Activated T-cell treated with anti-CD3 and anti-CD28 coated beads, Interleukin-2, amount 50 U/mL, for 1 hour (primary cell): ENCODE results near the gene RBM20.
"Not testable (repeated sequence)": the region's sequence is repeated elsewhere in the genome, so short reads cannot be mapped to it uniquely, and the experiment has no call there.

ENCODE experiments used
- DNase-seq: peaks from one replicate; pipeline ENCODE4 v3.0.0-alpha.2; 2020

RBM20 gene

GRCh38 chr10:110625951-110626855 is 17.9 kb upstream of the RBM20 start:
- DNase-seq = no peak

- no peak for DNase-seq
Measured at GRCh38 chr10:110628161-110628560, 16.0 kb upstream of the RBM20 start.

- DNase-seq = no peak
Measured at GRCh38 chr10:110629680-110630191, 14.4 kb upstream of the RBM20 start.

- no peak for DNase-seq
Measured at GRCh38 chr10:110631934-110632333, 12.2 kb upstream of the RBM20 start.

- no peak for DNase-seq
Measured at GRCh38 chr10:110632591-110633215, 11.4 kb upstream of the RBM20 start.

GRCh38 chr10:110634527-110635209 is 9.5 kb upstream of the RBM20 start:
- no peak for DNase-seq

- DNase-seq = no peak
Measured at GRCh38 chr10:110636572-110636931, 7.6 kb upstream of the RBM20 start.

- no peak for DNase-seq
Measured at GRCh38 chr10:110636932-110637557, 7.1 kb upstream of the RBM20 start.

GRCh38 chr10:110637558-110638053 is 6.5 kb upstream of the RBM20 start:
- DNase-seq = no peak

GRCh38 chr10:110638319-110638718 is 5.8 kb upstream of the RBM20 start:
- DNase-seq = no peak

- not testable (repeated sequence) for DNase-seq
Measured at GRCh38 chr10:110639046-110639445, 5.1 kb upstream of the RBM20 start.

GRCh38 chr10:110639858-110640257 is 4.3 kb upstream of the RBM20 start:
- DNase-seq = not testable (repeated sequence)

- DNase-seq = peak; percentile 37
Measured at GRCh38 chr10:110641256-110641655, 2.9 kb upstream of the RBM20 start.

- DNase-seq = no peak
Measured at GRCh38 chr10:110642204-110643034, 1.7 kb upstream of the RBM20 start.

- peak; percentile 23 for DNase-seq
Measured at GRCh38 chr10:110643035-110643652, 992 bp upstream of the RBM20 start.

- DNase-seq = no peak
Measured at GRCh38 chr10:110644598-110645462, 694 bp downstream of the RBM20 start.

- no peak for DNase-seq
Measured at GRCh38 chr10:110646417-110647135, 2.4 kb downstream of the RBM20 start.

- no peak for DNase-seq
Measured at GRCh38 chr10:110647136-110647430, 2.9 kb downstream of the RBM20 start.

GRCh38 chr10:110648692-110649346 is 4.7 kb downstream of the RBM20 start:
- no peak for DNase-seq
